H9 (cell line): Measurements from ENCODE around the gene MNX1. TPM values are rescaled to one million over a fixed set of nuclear protein-coding genes. Genes with fewer than 3 reads are reported as not detected.

Source experiments
- DNase-seq: peaks from one replicate; pipeline ENCODE4 v3.0.0-alpha.2; 2017
- H2AFZ ChIP-seq: one replicate; pipeline ENCODE4 v1.6.1; 2013; ENCODE audit warnings: mild to moderate bottlenecking, low read length, control low read depth, moderate library complexity
- H2AK5ac ChIP-seq: 2 replicates; pipeline ENCODE4 v1.6.1; 2013; ENCODE audit warnings: low read length, control low read depth, mixed read lengths; ENCODE audit not compliant: insufficient read length
- H2BK120ac ChIP-seq: one replicate; pipeline ENCODE4 v1.6.1; 2013; ENCODE audit warnings: low read depth, mild to moderate bottlenecking, low read length, control low read depth, inconsistent platforms; ENCODE audit not compliant: poor library complexity, severe bottlenecking
- H2BK12ac ChIP-seq: 2 replicates; pipeline ENCODE4 v1.6.1; 2013; ENCODE audit warnings: low read length, control low read depth, mixed read lengths, low read depth; ENCODE audit not compliant: insufficient read length
- H2BK15ac ChIP-seq: 2 replicates; pipeline ENCODE4 v1.6.1; 2013; ENCODE audit warnings: low read depth, low read length, control low read depth
- H2BK20ac ChIP-seq: one replicate; pipeline ENCODE4 v1.6.1; 2013; ENCODE audit warnings: low read depth, mild to moderate bottlenecking, low read length, control low read depth, inconsistent platforms; ENCODE audit not compliant: poor library complexity, severe bottlenecking
- H2BK5ac ChIP-seq: 2 replicates; pipeline ENCODE4 v1.6.1; 2013; ENCODE audit warnings: low read length, control low read depth, mixed read lengths; ENCODE audit not compliant: insufficient read length
- H3K14ac ChIP-seq: 2 replicates; pipeline ENCODE4 v1.6.1; 2013; ENCODE audit warnings: low read length, control low read depth; ENCODE audit not compliant: insufficient read depth
- H3K18ac ChIP-seq: 2 replicates; pipeline ENCODE4 v1.6.1; 2013; ENCODE audit warnings: low read depth, mild to moderate bottlenecking, mixed read lengths, low read length, control low read depth; ENCODE audit not compliant: insufficient read length
- H3K23ac ChIP-seq: 2 replicates; pipeline ENCODE4 v1.6.1; 2013; ENCODE audit warnings: low read length, control low read depth, mixed read lengths, low read depth; ENCODE audit not compliant: insufficient read length
- H3K23me2 ChIP-seq: 2 replicates; pipeline ENCODE4 v1.6.1; 2013; ENCODE audit warnings: low read depth, mild to moderate bottlenecking, mixed read lengths, low read length, control low read depth; ENCODE audit not compliant: insufficient read length, poor library complexity, severe bottlenecking
- H3K27ac ChIP-seq: 2 replicates; pipeline ENCODE4 v1.5.1; 2013; ENCODE audit warnings: low read length, control low read depth, mixed read lengths, low read depth; ENCODE audit not compliant: insufficient read length
- H3K27me3 ChIP-seq: 2 replicates; pipeline ENCODE4 v1.6.1; 2013; ENCODE audit warnings: low read length, control low read depth, inconsistent platforms; ENCODE audit not compliant: insufficient read depth
- H3K4ac ChIP-seq: 2 replicates; pipeline ENCODE4 v1.6.1; 2013; ENCODE audit warnings: low read depth, mild to moderate bottlenecking, control low read depth, inconsistent platforms, low read length, moderate library complexity
- H3K4me1 ChIP-seq: 2 replicates; pipeline ENCODE4 v1.6.1; 2013; ENCODE audit warnings: low read length, control low read depth, inconsistent platforms; ENCODE audit not compliant: insufficient read depth
- H3K4me2 ChIP-seq: 2 replicates; pipeline ENCODE4 v1.6.1; 2013; ENCODE audit warnings: low read length, control low read depth, mixed read lengths; ENCODE audit not compliant: insufficient read length, insufficient read depth
- H3K56ac ChIP-seq: 2 replicates; pipeline ENCODE4 v1.6.1; 2013; ENCODE audit warnings: low read depth, mild to moderate bottlenecking, mixed read lengths, low read length, control low read depth; ENCODE audit not compliant: insufficient read length
- H3K79me1 ChIP-seq: 2 replicates; pipeline ENCODE4 v1.6.1; 2013; ENCODE audit warnings: low read depth, mild to moderate bottlenecking, moderate library complexity, low read length, control low read depth, inconsistent platforms; ENCODE audit not compliant: insufficient read depth, poor library complexity, severe bottlenecking
- H3K79me2 ChIP-seq: 2 replicates; pipeline ENCODE4 v1.6.1; 2013; ENCODE audit warnings: low read length, control low read depth, inconsistent platforms; ENCODE audit not compliant: insufficient read depth
- H3K9ac ChIP-seq: 2 replicates; pipeline ENCODE4 v1.6.1; 2013; ENCODE audit warnings: low read length, control low read depth, mixed read lengths; ENCODE audit not compliant: insufficient read length; ENCODE audit errors: extremely low read depth
- H3K9me3 ChIP-seq: one replicate; pipeline ENCODE4 v1.6.1; 2013; ENCODE audit warnings: low read depth, low read length, inconsistent platforms; ENCODE audit not compliant: control insufficient read depth
- H3T11ph ChIP-seq: one replicate; pipeline ENCODE4 v1.6.1; 2013; ENCODE audit warnings: mild to moderate bottlenecking, low read length, control low read depth, inconsistent platforms
- H4K20me1 ChIP-seq: one replicate; pipeline ENCODE4 v1.6.1; 2013; ENCODE audit not compliant: control insufficient read depth, insufficient read length, insufficient read depth
- H4K5ac ChIP-seq: 2 replicates; pipeline ENCODE4 v1.6.1; 2013; ENCODE audit warnings: low read depth, mild to moderate bottlenecking, mixed read lengths, low read length, control low read depth; ENCODE audit not compliant: insufficient read length
- H4K8ac ChIP-seq: replicated peaks from 2 replicates; pipeline ENCODE4 v1.6.1; 2013; ENCODE audit warnings: low read length, control low read depth, mixed read lengths, low read depth; ENCODE audit not compliant: insufficient read length
- H4K91ac ChIP-seq: 2 replicates; pipeline ENCODE4 v1.6.1; 2013; ENCODE audit warnings: low read depth, mild to moderate bottlenecking, moderate library complexity, mixed read lengths, low read length, control low read depth; ENCODE audit not compliant: insufficient read length
- H3K27ac Mint-ChIP-seq, 3 experiments: 2 replicates in 2 of 3; 3 replicates in 1 of 3; pipeline ENCODE4 v1.8.0; 2020 to 2021; ENCODE audit warnings: mixed read lengths in 3 of 3, mild to moderate bottlenecking in 1 of 3, moderate library complexity in 1 of 3
- H3K27me3 Mint-ChIP-seq: 2 replicates; pipeline ENCODE4 v1.8.0; 2021; ENCODE audit warnings: low read depth, mild to moderate bottlenecking, moderate library complexity, mixed read lengths
- H3K36me3 Mint-ChIP-seq, 3 experiments: 2 replicates in 2 of 3; 3 replicates in 1 of 3; pipeline ENCODE4 v1.8.0; 2020 to 2021; ENCODE audit warnings: low read depth in 3 of 3, mixed read lengths in 3 of 3; ENCODE audit not compliant: insufficient read depth in 1 of 3
- H3K4me1 Mint-ChIP-seq, 2 experiments: 2 replicates each; pipeline ENCODE4 v1.8.0; 2020; ENCODE audit warnings: mixed read lengths in 2 of 2
- H3K4me3 Mint-ChIP-seq, 2 experiments: 2 replicates in 1 of 2; 3 replicates in 1 of 2; pipeline ENCODE4 v1.8.0; 2020 to 2021; ENCODE audit warnings: mild to moderate bottlenecking in 2 of 2, mixed read lengths in 2 of 2, moderate library complexity in 1 of 2
- H3K9me3 Mint-ChIP-seq, 2 experiments: 2 replicates in 1 of 2; 3 replicates in 1 of 2; pipeline ENCODE4 v1.8.0; 2020; ENCODE audit warnings: mild to moderate bottlenecking in 2 of 2, mixed read lengths in 2 of 2, moderate library complexity in 1 of 2
- CTCF ChIP-seq: fragments of 200-600 bp; sonication (generic); conservative IDR thresholded peaks from 3 replicates; pipeline ENCODE4 v1.8.0; 2021; ENCODE audit warnings: antibody characterized with exemption, mild to moderate bottlenecking
- WGBS: extraction: QIAGEN DNeasy Blood & Tissue Kit; methylation state at CpG from one replicate; pipeline ENCODE4 v1.1.7; 2013; ENCODE audit warnings: missing lambda C conversion rate, low lambda C conversion rate, mixed read lengths; ENCODE audit not compliant: insufficient read length; ENCODE audit errors: extremely low coverage; 5-methylcytosine and 5-hydroxymethylcytosine counted together
- total RNA-seq: library from RNA; stranded (reverse); gene quantifications from 2 replicates; pipeline ENCODE4 v1.2.1, GENCODE V29; 2021

Gene MNX1
- total RNA-seq, 1 experiment from 2014 or later: not detected

- no peak for DNase-seq
- H3K9me3 ChIP-seq: no peaks in the 10 kb centered on the region
- H2BK5ac ChIP-seq: no peak overlapping the region
- Mint-ChIP-seq H3K4me3 (no peak overlapping the region), H3K4me1 (no peaks in the 10 kb centered on the region), H3K27ac (no peak overlapping the region), H3K27me3 (peaks cover 31% of the 10 kb centered on the region), H3K9me3 (peaks cover 15 to 19% of the 10 kb centered on the region in 2 experiments), H3K36me3 (peaks cover 0 to 3% (median 0%) of the 10 kb centered on the region in 3 experiments; a peak in 1 of 7 replicates)
- no peak overlapping the region for H2BK120ac ChIP-seq
- H4K20me1 ChIP-seq: no peaks in the 10 kb centered on the region
- no peak overlapping the region for H2BK20ac ChIP-seq
- no peak overlapping the region for H4K8ac ChIP-seq
- H3K4me1 ChIP-seq: no peaks in the 10 kb centered on the region
- no peak overlapping the region for H3K18ac ChIP-seq
- H2BK15ac ChIP-seq: no peak overlapping the region
- H4K91ac ChIP-seq: no peak overlapping the region
- H4K5ac ChIP-seq: no peak overlapping the region
- no peak for TF ChIP-seq CTCF
- no peak overlapping the region for H2BK12ac ChIP-seq
- no peak overlapping the region for H3K23ac ChIP-seq
- no peaks in the 10 kb centered on the region for H3K27me3 ChIP-seq
- no peak overlapping the region for H2AFZ ChIP-seq
- no peak overlapping the region for H3K4me2 ChIP-seq
- H3K9ac ChIP-seq: no peak overlapping the region
- no peak overlapping the region for H3K56ac ChIP-seq
- H3K23me2 ChIP-seq: no peaks in the 10 kb centered on the region
- no CpG with 5 or more reads among the region's 4 CpGs for WGBS
- H3K79me1 ChIP-seq: no peaks in the 10 kb centered on the region
- H3K14ac ChIP-seq: no peak overlapping the region
- H3K4ac ChIP-seq: no peak overlapping the region
- H3K27ac ChIP-seq: no peak overlapping the region
- H3K79me2 ChIP-seq: no peaks in the 10 kb centered on the region
- H3T11ph ChIP-seq: no peak overlapping the region
- no peak overlapping the region for H2AK5ac ChIP-seq
These were observed 49.1 kb upstream of the MNX1 start for GRCh38 chr7:157059534-157059933.
